ENCODE measurements around the gene TOR1AIP1.

The TOR1AIP1 gene

DNA sequence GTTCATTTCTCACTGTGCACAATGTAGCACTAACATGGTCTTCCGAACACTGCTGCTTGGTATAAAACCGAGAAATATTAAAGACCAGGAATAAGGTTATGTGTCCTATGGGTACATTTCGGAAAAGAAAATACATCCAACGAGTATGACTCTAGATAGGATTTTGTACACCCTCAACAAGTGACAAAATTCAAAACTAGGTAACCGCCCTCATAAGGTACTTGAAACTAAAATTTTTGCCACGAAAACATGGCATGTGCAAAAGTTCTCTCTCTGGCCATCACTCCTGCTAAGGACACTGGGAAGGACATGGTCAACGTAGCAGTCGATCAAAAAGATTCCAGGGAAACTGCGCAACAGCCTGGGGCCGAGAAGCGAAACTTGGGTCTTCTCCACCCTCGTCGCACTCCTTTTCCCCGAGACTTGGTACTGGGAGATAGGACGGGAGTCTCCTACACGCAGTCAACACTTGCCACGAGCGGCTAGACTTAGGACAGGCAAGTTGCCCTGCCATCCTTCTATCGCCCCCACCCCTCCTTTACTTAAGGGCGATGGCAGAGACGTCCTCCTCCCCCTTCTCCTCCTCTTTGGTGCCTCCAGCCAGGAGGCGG, 338 bp upstream of the TOR1AIP1 start:
- DNase-seq (ENCODE audit: low spot score) = no peak

GRCh38 chr1:179883040-179883744, 1.1 kb downstream of the TOR1AIP1 start:
- DNase-seq (ENCODE audit: low spot score) = peak; percentile 81

GRCh38 chr1:179883745-179884138, 1.7 kb downstream of the TOR1AIP1 start:
- peak; percentile 68 for DNase-seq (ENCODE audit: low spot score)

DNA sequence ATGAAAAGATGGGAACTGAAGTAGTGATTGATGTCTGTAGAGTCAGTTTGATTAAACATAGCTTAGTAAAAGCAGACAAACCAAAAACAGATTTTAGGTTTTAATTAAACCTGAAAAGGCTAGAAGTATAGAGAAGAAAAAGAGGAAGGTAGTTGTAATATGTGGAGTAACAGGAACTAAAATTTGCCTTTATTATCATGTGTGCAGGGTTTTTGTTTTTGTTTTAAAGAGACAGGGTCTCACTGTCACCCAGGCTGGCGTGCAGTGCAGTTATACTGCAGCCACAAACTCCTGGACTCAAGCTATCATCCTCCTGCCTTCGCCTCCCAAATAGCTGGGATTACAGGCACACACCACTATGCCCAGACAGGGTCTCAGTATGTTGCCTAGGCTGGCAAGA, 6.0 kb downstream of the TOR1AIP1 start:
- peak; percentile 38 for DNase-seq (ENCODE audit: low spot score)

DNA sequence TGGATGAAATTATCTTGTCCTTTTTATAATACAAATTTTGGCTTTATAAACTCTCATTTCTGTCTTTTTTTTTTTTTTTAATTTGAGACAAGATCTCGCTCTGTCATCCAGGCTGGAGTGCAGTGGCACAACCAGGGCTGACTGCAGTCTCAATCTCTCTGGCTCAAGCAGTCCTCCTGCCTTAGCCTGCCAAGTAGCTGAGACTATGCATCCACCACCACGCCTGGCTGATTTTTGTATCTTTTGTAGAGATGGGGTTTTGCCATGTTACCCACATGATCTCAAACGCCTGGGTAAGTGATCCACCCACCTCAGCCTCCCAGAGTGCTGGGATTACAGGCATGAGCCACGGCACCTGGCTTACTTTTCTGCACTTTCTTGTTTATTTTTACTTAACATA, 7.5 kb downstream of the TOR1AIP1 start:
- no peak for DNase-seq (ENCODE audit: low spot score)

DNA sequence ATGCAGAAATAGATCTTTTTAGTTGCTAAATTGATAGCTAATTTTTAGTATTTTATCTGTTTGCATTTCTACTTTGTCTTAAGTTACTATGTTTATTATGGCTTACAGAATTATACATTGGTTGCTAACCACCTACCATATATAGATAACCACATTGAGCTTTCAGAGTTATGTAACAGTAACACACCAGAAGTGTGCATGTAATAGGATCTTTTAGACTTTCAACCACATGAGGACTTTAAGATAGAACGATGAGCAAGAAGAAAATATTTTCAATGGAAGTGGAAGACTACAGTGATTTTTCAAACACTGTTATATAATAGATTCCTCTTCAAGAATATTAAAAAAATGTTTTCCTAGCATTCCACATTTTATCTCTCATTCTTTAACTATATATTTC, 28.8 kb downstream of the TOR1AIP1 start:
- DNase-seq (ENCODE audit: low spot score) = no peak

- no peak for DNase-seq (ENCODE audit: low spot score)
Measured at GRCh38 chr1:179911812-179912211, 29.7 kb downstream of the TOR1AIP1 start.

DNA sequence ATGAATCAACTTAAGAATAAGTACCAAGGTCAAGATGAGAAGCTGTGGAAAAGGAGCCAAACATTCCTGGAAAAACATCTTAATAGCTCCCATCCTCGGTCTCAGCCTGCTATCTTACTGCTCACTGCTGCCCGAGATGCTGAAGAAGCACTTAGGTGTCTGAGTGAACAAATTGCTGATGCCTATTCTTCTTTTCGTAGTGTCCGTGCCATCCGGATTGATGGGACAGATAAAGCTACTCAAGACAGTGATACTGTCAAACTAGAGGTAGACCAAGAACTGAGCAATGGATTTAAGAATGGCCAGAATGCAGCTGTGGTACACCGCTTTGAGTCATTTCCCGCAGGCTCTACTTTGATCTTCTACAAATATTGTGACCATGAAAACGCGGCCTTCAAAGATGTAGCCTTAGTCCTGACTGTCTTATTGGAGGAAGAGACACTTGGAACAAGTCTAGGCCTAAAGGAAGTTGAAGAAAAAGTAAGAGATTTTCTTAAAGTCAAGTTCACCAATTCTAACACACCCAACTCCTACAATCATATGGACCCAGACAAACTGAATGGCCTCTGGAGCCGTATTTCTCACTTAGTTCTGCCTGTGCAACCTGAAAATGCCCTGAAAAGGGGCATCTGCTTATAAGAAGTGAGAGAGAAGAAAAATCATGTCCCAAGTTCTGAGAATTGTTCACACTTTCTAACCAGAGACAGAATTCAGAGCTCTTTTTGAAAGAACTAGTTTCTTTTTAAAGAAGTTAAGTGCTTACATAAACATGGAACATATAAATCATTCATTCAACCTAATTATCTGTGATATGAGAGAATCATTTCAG, 35.7 kb downstream of the TOR1AIP1 start:
- no peak for DNase-seq (ENCODE audit: low spot score)

DNA sequence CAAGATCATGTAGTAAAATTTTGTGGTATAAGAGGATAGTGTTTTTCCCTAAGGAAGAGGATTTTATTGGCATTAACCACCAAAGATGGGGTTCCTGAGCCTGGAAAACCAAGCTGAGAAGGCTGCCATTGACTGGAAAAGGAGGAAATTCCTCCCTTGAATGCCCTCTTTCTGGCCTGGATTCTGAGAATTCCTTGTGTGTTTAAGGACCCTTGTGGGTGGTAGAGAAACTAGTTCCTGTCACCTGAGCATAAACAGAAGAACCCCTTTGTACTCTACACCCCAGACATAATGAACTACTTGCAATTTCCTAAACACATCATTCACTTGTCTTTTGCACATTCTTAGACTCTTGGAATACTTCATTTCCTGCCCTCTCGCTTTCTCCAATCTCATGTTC, 39.4 kb downstream of the TOR1AIP1 start:
- no peak for DNase-seq (ENCODE audit: low spot score)

DNA sequence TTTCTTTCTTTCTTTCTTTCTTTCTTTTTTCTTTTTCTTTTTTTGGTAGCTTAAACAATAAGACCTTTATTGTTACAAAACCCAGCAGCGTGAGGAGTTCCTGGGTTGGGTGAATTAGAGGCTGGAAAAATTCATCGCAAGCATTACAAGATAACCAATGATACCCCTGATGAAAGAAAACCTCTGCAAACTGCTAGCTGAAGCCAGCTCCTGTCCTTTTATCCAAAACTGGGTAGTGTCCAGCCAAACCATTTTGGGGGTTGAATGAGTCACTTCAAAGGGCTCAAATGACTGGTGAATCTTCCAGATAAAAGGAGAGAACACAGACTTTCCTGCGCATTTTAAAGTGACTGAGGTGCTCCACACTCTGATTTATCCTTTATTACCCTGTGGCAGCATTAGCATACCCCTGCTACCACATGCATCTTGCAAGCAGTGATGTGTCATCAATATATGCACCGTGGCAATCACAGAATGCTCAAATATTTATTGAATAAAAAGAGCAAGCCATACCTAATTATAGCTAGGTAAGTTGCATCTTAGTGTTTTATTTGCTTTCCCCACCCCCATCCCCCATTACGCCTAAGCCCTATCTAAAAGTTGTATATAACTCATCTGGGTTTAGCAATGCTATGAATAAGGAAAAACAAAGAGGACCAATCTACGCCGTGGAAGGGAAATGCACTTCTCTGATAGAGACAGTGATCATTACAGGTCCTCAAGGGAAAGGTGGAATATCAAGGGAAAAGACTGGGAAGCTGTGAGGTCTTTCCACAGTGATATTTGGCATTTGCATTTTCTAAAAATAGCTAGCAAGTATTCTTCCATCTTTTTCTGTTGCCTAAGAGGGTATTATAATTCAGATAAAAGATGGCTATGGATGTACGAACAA, 40.1 kb downstream of the TOR1AIP1 start:
- no peak for DNase-seq (ENCODE audit: low spot score)

GRCh38 chr1:179923029-179923428, 40.9 kb downstream of the TOR1AIP1 start:
- no peak for DNase-seq (ENCODE audit: low spot score)

DNA sequence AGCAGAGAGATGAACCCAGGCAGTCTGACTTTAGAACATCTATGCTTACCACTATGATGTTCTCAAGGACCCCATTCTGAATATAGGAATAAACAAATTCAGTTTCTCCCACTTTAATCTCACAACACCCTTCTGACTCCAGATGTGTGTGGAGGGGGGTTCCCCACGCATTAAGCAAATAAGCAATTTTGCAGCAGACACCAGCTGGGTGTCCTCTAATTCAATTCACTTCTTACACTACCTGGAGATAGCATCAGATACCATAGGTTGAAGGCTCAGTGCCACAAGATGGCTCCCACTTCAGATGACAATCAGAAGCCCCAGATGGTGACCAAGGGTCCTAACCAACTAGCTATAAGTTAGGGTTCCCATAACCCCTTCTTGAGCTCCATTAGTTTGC, 42.2 kb downstream of the TOR1AIP1 start:
- peak; percentile 22 for DNase-seq (ENCODE audit: low spot score)

DNA sequence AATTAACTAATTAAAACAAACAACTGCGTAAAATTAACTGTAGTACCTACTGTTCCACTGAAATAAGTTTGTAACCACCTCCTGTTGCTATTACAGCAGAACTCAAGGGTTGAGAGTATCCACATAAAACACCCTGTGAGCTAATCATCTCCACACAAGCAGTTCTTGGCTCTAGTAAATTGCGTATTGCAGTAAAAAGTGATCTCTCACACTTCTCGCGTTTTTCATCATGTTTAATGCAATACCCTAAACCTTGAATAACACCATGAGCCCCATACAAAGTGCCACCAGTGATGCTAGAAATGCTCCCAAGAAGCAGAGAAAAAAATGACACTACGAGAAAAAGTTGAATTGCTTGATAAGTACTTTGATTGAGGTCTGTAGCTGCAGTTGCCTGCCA, 43.2 kb downstream of the TOR1AIP1 start:
- no peak for DNase-seq (ENCODE audit: low spot score)

DNA sequence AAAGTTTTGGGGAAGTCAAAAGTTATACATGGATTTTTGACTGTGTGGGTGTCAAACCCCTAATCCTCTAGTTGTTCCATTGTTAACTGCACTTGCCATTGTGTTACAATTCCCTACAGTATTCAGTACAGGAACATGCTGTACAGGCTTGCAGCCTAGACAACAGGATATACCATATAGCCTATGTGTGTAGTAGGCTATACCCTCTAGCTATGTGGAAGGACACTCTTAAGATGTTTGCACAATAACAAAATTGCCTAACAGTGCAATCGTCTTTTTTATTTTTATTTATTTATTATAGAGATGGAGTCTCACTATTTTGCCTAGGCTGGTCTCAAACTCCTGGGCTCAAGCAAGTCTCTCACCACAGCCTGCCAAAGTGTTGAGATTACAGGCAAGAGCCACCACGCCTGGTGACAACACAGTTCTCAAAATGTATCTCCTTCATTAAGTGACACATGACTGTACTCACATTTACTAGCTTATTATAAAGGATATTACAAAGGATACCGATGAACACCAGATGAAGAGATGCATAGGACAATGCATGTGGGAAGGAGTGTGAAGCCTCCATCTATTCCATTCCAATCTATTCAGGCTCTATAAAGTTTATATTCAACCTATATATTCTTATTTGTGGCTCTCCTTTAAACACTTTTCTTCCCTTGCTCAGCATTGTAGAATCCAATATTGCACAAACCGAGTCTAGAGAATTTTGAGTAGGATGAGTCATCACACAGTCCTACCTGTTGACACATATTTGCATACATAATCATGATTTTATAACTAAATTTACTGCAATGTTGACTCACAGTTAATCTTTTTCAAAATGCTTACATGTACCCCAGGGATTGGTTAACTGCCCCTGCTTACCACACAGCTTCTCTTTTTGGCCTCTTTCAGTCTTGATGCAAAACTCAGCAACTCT, 44.1 kb downstream of the TOR1AIP1 start:
- no peak for DNase-seq (ENCODE audit: low spot score)

GRCh38 chr1:179926850-179927205, 44.7 kb downstream of the TOR1AIP1 start:
- no peak for DNase-seq (ENCODE audit: low spot score)

DNA sequence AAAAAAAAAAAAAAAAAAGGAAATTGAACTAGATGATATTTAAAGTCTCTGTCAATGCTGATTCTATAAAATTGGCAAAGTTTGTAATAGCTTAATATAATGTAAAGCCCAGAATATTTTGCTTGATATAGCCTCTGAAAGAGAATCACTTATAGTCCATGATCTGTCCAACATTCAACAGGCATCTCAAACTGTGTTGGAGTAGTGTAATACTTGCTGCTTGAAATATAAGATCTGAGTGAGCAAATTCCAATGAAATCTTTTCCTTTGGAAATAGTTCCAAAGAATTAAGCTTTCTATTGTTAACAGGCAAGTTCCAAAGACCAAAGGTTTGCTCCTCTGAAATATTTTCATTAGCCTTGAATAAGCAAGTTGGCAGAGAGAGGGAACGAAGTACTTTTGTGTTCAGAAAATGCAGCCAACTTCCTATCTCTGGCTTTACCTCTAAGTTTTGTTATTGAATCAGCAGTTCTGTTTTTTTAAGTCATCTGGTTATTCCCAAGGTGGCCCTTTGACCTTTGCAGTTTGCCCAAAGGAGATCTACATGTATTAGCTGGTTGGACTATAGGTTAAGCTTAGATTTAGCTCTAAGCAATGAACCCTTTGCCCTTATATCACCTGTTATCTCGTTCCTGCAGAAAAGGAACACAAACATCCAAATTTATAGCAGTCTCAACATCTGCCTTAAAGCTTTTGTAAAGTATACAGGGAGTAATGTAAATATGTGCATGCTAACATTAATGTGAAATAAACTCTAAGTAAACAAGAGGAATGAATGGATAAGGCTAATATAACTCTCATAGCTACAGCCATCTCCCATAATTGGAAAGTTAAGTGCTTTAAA, 48.1 kb downstream of the TOR1AIP1 start:
- no peak for DNase-seq (ENCODE audit: low spot score)

DNA sequence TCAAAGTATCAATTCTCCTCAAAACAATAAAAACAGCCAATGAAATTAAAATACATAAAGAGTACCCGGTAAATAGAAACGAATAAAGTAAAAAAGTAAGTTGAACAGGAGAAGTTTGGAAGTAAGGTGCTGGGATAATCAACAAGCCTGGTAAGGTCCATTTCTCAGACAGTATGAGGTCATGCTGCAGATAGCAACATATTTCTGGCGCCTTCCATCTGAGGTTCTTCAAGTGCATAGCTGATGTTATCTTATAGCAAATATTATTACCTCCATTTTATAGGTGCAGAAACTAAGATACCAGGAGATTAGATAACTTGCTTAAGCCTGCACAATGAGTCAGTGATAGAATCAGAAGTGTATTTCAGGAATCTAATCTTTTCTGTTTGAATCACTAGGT, 48.8 kb downstream of the TOR1AIP1 start:
- no peak for DNase-seq (ENCODE audit: low spot score)

DNA sequence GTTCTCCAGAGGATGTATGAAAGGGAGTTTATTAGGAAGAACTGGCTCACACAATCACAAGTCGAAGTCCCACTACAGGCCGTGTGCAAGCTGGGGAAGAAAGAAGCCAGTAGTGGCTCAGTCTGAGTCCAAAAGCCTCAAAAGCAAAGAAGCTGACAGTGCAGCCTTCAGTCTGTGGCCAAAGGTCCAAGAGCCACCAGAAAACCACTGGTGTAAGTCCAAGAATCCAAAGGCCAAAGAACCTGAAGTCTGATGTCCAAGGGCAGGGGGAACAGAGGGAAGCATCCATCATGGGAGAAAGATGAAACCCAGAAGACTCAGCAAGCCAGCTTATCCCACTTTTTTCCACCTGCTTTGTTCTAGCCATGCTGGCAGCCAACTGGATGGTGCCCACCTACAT, 51.1 kb downstream of the TOR1AIP1 start:
- DNase-seq (ENCODE audit: low spot score) = no peak

DNA sequence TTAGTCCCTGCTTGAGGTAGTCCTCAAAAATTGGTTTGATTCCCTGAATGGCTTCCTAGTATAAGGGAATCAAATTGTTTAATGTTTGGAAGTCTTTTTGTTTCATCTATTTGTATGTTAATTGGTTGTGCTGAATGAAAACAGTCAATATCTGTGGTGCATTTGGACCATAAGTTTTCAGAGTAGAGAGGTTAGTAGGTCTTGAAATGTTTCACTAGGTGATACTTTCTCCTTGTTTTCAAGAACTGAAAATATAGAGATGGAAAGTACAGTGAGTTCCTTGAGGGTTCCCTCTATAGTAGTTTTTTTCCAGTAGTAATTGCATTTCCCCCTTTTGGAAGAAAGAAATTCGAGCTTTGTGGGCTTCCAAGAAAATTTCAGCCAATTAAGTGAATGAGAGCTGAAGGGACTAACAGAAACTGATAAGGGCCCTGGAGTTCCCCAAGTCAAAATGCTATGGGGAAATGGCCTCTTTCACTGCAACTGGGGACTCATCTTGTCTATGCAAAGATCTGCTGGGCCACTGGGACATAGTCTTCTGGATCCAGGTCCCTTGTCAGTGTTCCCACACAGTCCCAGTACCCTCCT, 53.9 kb downstream of the TOR1AIP1 start:
- no peak for DNase-seq (ENCODE audit: low spot score)
